Neural crest cell (in vitro differentiated cells): Measurements from ENCODE around the gene CPA4. TPM values are rescaled to one million over a fixed set of nuclear protein-coding genes. Genes with fewer than 3 reads are reported as not detected.

ENCODE experiments used
- DNase-seq: peaks from one replicate; pipeline ENCODE4 v3.0.0; 2021; ENCODE audit warnings: low read depth, mixed read lengths, low spot score
- H3K27ac Mint-ChIP-seq: one replicate; pipeline ENCODE4 v1.8.0; 2021; ENCODE audit warnings: mild to moderate bottlenecking, mixed read lengths; ENCODE audit not compliant: unreplicated experiment
- H3K27me3 Mint-ChIP-seq: 2 replicates; pipeline ENCODE4 v1.8.0; 2021; ENCODE audit warnings: low read depth, mild to moderate bottlenecking, mixed read lengths
- H3K36me3 Mint-ChIP-seq: 2 replicates; pipeline ENCODE4 v1.8.0; 2021; ENCODE audit warnings: low read depth, mild to moderate bottlenecking, mixed read lengths
- H3K4me1 Mint-ChIP-seq: 2 replicates; pipeline ENCODE4 v1.8.0; 2021; ENCODE audit warnings: mixed read lengths
- H3K4me3 Mint-ChIP-seq: one replicate; pipeline ENCODE4 v1.8.0; 2021; ENCODE audit warnings: mild to moderate bottlenecking, mixed read lengths
- H3K9me3 Mint-ChIP-seq: 2 replicates; pipeline ENCODE4 v1.8.0; 2021; ENCODE audit warnings: mixed read lengths
- total RNA-seq: library from RNA; stranded (reverse); gene quantifications from 2 replicates; pipeline ENCODE4 v1.2.1, GENCODE V29; 2021
- TF ChIP-seq, protein P1 (sequence below): fragments of 200-600 bp; sonication (generic); conservative IDR thresholded peaks from 2 replicates; pipeline ENCODE4 v1.5.0; 2021; ENCODE audit warnings: antibody characterized with exemption, mild to moderate bottlenecking

The CPA4 gene
- total RNA-seq, 1 donor from 2014 or later, result 0.72 TPM

DNA sequence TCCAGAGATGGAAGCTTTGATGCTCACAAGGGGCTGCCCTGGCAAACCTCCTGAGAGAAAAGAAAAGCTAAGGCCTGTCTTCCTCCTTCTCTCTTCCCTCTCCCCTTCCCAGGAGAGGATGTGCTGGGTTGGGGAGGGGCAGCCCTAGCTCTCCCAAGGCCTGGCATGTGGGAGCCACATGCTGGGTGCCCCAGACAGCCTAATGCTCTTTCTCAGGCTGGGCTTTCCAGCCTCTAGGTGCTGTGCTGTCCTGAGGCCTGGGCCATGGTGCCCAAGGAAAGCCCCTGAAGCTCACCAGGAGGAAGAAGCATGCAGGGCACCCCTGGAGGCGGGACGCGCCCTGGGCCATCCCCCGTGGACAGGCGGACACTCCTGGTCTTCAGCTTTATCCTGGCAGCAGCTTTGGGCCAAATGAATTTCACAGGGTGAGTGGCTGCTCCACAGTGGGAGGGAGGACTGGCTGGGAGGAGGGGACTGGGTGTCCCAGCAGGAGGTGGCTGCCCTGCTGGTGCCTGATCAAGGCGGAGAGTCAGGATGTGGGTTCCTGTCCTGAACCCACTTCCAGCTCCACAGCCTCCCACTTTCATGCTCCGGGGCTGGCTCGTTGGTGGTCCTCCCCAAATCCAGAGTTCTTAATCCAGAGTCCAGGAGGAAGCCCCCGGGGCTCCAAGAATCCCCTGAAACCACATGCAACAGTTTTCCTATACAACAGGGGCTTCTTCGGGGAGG is 53.4 kb downstream of the CPA4 start:
- H3K27ac Mint-ChIP-seq, result no peak overlapping the region
- DNase-seq, result no peak
- no peaks in the 10 kb centered on the region for H3K9me3 Mint-ChIP-seq
- TF ChIP-seq, protein P1, sequence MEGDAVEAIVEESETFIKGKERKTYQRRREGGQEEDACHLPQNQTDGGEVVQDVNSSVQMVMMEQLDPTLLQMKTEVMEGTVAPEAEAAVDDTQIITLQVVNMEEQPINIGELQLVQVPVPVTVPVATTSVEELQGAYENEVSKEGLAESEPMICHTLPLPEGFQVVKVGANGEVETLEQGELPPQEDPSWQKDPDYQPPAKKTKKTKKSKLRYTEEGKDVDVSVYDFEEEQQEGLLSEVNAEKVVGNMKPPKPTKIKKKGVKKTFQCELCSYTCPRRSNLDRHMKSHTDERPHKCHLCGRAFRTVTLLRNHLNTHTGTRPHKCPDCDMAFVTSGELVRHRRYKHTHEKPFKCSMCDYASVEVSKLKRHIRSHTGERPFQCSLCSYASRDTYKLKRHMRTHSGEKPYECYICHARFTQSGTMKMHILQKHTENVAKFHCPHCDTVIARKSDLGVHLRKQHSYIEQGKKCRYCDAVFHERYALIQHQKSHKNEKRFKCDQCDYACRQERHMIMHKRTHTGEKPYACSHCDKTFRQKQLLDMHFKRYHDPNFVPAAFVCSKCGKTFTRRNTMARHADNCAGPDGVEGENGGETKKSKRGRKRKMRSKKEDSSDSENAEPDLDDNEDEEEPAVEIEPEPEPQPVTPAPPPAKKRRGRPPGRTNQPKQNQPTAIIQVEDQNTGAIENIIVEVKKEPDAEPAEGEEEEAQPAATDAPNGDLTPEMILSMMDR, result no peak
- H3K4me3 Mint-ChIP-seq, result no peak overlapping the region
- H3K27me3 Mint-ChIP-seq, result no peaks in the 10 kb centered on the region
- H3K4me1 Mint-ChIP-seq, result peaks cover 47% of the 10 kb centered on the region
- no peaks in the 10 kb centered on the region for H3K36me3 Mint-ChIP-seq

DNA sequence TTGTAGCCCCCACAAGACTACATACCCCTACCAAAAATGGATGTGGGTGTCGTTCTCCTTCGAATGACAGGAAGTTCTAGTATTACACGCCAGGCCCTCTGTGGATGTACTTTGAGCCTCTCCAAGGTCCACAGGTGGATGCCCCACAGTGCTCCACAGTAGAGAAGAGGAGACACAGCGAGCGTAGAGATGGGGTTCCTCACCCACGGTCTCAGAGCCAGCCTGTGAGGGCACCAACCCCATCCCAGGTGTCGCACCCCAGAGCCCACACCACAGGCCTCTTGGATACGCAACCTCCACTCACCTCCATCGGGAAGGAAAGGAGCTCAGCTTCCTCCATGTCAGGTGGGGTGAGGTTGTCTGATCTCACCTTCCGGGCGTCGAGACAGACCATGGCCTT is 54.0 kb downstream of the CPA4 start:
- no peaks in the 10 kb centered on the region for H3K27me3 Mint-ChIP-seq
- no peak overlapping the region for H3K4me3 Mint-ChIP-seq
- peaks cover 53% of the 10 kb centered on the region for H3K4me1 Mint-ChIP-seq
- H3K27ac Mint-ChIP-seq, result no peak overlapping the region
- no peak for DNase-seq
- TF ChIP-seq, protein P1, result no peak
- H3K9me3 Mint-ChIP-seq, result no peaks in the 10 kb centered on the region
- H3K36me3 Mint-ChIP-seq, result no peaks in the 10 kb centered on the region

DNA sequence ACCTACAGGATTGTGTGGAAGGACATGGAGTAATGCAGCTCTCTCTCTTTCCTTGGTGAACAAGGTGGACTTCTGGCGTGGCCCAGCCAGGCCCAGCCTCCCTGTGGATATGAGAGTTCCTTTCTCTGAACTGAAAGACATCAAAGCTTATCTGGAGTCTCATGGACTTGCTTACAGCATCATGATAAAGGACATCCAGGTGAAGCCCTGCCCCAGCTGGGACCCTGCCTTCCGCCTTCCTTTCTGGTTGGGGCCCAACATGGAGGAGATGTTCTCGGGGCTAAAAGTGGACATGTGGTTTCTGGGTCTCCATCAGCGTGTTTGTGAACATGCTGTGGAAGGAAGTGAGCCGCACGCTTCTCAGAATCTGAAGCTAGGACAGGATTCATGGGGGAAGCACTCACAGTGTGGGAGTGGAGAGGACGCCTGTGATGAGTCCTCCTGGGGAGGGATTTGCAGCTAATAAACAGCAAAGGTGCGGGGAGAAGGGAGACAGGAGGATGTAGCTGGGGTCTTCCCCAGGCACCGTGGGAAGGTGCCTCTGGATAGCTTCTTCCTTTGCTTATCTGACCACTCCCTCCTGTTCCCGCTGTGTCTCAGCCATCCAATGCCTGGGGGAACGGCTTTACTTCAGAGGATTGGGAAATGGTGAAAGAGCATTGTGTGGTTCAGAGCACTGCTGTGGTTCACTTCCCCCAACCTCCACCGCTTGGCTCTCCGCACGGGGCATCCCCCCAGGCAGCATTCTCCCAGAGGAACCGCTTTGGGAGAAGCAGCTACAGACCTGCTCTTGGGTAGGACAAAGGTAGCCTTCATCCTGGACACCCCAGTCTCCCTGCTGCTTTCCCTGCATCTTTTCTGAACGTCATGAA is 57.2 kb downstream of the CPA4 start:
- H3K36me3 Mint-ChIP-seq, result no peaks in the 10 kb centered on the region
- no peak for DNase-seq
- H3K9me3 Mint-ChIP-seq, result no peaks in the 10 kb centered on the region
- peak overlapping the region; percentile 97 for H3K27ac Mint-ChIP-seq
- no peaks in the 10 kb centered on the region for H3K27me3 Mint-ChIP-seq
- TF ChIP-seq, protein P1, result no peak
- H3K4me3 Mint-ChIP-seq, result peak overlapping the region; percentile 74
- peaks cover 67% of the 10 kb centered on the region for H3K4me1 Mint-ChIP-seq

DNA sequence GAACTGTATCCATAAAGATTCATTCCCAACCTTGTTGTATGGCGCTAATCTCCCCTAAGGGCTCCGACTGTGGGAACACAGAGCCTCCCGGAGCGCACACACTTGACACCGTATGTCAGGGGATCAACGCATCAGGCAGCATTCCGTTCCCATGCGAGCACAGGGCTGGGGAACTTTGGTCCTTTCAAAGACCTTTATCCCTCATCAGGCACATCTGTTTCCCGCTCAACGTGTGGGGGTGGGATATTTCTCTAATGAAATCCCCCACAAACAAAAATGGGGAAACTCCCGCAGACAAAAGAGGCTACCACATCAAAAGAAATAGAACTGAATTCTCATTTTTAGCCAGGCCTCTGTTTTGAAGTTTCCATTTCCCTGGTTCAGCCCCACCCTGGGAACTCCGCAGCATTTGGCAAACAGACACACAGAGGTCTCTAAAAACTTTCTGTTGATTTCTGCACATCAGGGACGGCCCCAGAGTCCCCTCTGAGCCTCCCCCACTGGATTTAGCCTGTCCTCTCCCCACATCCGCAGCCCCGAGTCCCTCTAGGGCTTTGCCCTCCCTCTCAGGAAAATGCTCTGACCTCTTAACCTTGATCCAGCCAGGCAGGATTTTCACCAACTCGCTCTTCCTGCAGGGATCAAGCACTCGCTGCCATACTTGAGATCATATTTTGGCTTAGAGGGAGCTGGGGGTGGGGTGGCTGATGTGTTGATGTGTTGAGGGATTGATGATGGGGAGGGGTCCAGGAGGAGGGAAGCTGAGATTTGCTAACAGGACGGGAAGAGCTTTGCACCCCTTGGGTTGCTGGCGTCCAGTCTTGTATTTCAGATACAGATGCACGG is 58.2 kb downstream of the CPA4 start:
- no peak for DNase-seq
- Mint-ChIP-seq H3K27me3 (no peaks in the 10 kb centered on the region), H3K9me3 (no peaks in the 10 kb centered on the region), H3K27ac (peak overlapping the region; percentile 97), H3K4me3 (peak overlapping the region; percentile 74), H3K4me1 (peaks cover 66% of the 10 kb centered on the region), H3K36me3 (no peaks in the 10 kb centered on the region)
- TF ChIP-seq, protein P1, result no peak

DNA sequence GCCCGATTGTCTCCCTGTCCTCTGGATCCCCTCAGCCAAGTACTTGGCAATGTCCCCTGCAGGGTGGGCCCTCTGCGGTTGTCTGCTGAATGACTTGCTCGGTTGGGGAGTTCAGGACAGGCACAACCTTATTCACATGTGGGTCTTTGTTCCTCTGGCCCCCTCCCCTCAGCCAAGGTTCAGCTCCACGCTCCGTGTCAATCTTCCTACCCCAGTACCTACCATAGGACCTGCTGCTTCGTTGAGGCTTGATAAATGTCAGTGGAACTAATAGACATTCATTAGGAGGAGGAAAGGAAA is 58.8 kb downstream of the CPA4 start:
- Mint-ChIP-seq H3K27me3 (no peaks in the 10 kb centered on the region), H3K27ac (peak overlapping the region; percentile 97), H3K36me3 (no peaks in the 10 kb centered on the region), H3K4me1 (peaks cover 72% of the 10 kb centered on the region), H3K4me3 (peak overlapping the region; percentile 14), H3K9me3 (no peaks in the 10 kb centered on the region)
- DNase-seq, result no peak
- TF ChIP-seq, protein P1, result no peak
